Esophagus squamous epithelium (tissue), 5 donors: ENCODE results near the gene KCNAB1. TPM values are rescaled to one million over a fixed set of nuclear protein-coding genes. Genes with fewer than 3 reads are reported as not detected.

ENCODE experiments used
- DNase-seq: peaks from one replicate; lab custom pipeline; 2025; lab: John Stamatoyannopoulos, UW
- H3K27ac ChIP-seq, 4 donors: fragments of 200-600 bp; sonication (generic); one replicate each; pipeline ENCODE4 v1.5.1; 2016 to 2019; ENCODE audit warnings: mild to moderate bottlenecking in 1 of 4
- H3K27me3 ChIP-seq, 4 donors: fragments of 200-600 bp; sonication (generic); 1 replicate in 3 of 4; 2 replicates in 1 of 4; pipeline versions ENCODE4 v1.5.1 to v1.6.0; 2017 to 2021; ENCODE audit warnings: antibody characterized with exemption in 1 of 4
- H3K36me3 ChIP-seq, 3 donors: fragments of 200-600 bp; sonication (generic); one replicate each; pipeline ENCODE4 v1.5.1; 2016 to 2019
- H3K4me1 ChIP-seq, 3 donors: fragments of 200-600 bp; sonication (generic); one replicate each; pipeline ENCODE4 v1.5.1; 2017 to 2019
- H3K4me3 ChIP-seq, 4 donors: fragments of 200-600 bp; sonication (generic); 1 replicate in 3 of 4; 2 replicates in 1 of 4; pipeline ENCODE4 v1.5.1; 2016 to 2019; ENCODE audit warnings: mild to moderate bottlenecking in 2 of 4, moderate library complexity in 1 of 4
- H3K9me3 ChIP-seq, 3 donors: fragments of 200-600 bp; sonication (generic); one replicate each; pipeline ENCODE4 v1.5.1; 2016 to 2019
- CTCF ChIP-seq, 6 experiments: fragments of 450-650 bp in 4 of 6; fragments of 200-600 bp in 2 of 6; sonication (generic) in 2 of 6; IDR thresholded peaks; one replicate each; pipeline ENCODE4 v1.5.1; 2016 to 2019; ENCODE audit warnings: antibody characterized with exemption in 6 of 6, mild to moderate bottlenecking in 4 of 6, moderate library complexity in 4 of 6
- POLR2A ChIP-seq, 4 donors: fragments of 450-650 bp; IDR thresholded peaks; one replicate each; pipeline ENCODE4 v1.6.1; 2017; ENCODE audit warnings: antibody characterized with exemption in 4 of 4, mild to moderate bottlenecking in 4 of 4, moderate library complexity in 3 of 4
- WGBS, 2 donors: methylation state at CpG; one replicate each; pipeline ENCODE4 v1.1.5; 2018; 5-methylcytosine and 5-hydroxymethylcytosine counted together
- intact Hi-C: fragments of 100-400 bp; cut with DNase I; formaldehyde crosslinking; loops from one replicate; pipeline ENCODE4 v1.15.0; 2022
- total RNA-seq, 4 donors: library from RNA; depleted of rRNA; stranded (reverse); fragments of >200 nt; gene quantifications; one replicate each; pipeline ENCODE4 v1.1.0, GENCODE V29; 2016
- donor health status: DM: yes; HTN: yes; CAD: no.

KCNAB1 gene
- total RNA-seq, 4 donors from 2014 or later = 0.40 to 6.6 (median 1.3) TPM

DNA sequence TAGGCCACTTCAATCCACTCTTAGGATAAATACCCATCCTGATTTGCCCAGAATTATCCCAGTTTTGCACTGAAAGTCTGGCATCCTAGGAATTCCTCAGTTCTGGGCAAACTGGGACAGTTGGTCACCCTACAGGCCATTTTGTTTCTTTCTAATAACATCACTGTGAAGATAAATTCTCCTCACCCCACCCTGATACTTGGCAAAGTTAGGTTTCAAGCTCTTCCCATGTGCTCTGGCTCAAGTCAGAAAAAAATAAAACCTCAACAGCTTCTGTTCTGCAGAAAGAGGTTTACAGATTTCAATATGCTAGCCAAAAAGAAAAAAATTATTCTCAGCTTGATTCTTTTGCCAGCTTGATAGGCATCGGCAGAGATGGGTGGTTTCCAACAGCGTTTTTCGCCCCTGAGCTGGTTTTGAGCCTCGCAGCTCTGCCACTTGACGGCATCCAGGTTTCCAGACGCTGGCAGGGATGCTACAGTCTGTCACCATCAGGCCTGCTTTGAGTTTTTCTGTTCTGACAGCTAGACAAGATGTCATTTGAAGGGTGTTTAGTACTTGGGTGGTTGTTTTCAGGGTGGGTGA lies 263.2 kb downstream of the KCNAB1 start:
- no peak for TF ChIP-seq CTCF (IDR thresholded peaks at IDR 0.05)
- no peak for TF ChIP-seq POLR2A (IDR thresholded peaks at IDR 0.05)
- intact Hi-C loops = no loop called here
- no peaks in the 10 kb centered on the region for H3K27me3 ChIP-seq
- no peaks in the 10 kb centered on the region for H3K9me3 ChIP-seq
- 49 to 59% methylated on average over 6 of the region's 6 CpGs for WGBS, 2 donors
- DNase-seq = no peak
- H3K4me3 ChIP-seq = no peak overlapping the region
- H3K4me1 ChIP-seq = no peaks in the 10 kb centered on the region
- no peak overlapping the region for H3K27ac ChIP-seq
- H3K36me3 ChIP-seq = no peaks in the 10 kb centered on the region

- no peak for DNase-seq
- 57 to 79% methylated on average over 5 of the region's 6 CpGs for WGBS, 2 donors
Observed at GRCh38 chr3:156388497-156389448, 268.4 kb downstream of the KCNAB1 start.

DNA sequence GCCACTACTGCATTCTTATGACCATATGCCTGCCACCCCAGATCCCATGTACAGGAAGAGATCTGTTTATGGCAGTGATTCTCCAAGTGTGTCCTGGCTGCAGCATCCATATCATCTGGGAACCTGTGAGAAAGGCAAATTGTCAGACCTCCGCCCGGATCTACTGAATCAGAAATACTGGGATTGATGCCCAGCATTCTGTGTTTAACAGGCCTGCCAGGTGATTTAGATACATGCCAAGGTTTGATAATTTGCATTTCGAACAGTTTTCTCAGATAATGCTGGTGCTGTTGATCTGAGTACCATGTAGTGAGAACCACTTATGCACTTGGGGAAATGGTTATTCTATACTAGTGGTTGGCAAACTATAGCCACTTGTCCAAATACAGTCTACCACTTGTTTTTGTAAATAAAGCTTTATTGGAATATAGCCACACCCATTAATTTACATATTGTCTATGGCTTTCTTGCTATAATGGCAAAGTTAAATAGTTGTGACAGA lies 269.1 kb downstream of the KCNAB1 start:
- Histone ChIP-seq H3K4me1 (no peaks in the 10 kb centered on the region), H3K9me3 (no peaks in the 10 kb centered on the region), H3K27me3 (no peaks in the 10 kb centered on the region), H3K4me3 (no peak overlapping the region), H3K27ac (no peak overlapping the region), H3K36me3 (no peaks in the 10 kb centered on the region)
- WGBS, 2 donors = 33 to 43% methylated on average over 2 to 3 of the region's 3 CpGs
- TF ChIP-seq POLR2A (IDR thresholded peaks at IDR 0.05) (no peak), CTCF (IDR thresholded peaks at IDR 0.05) (no peak)
- no peak for DNase-seq
- intact Hi-C loops = no loop called here

More at GRCh38 chr3:156388497-156389448, 268.4 kb downstream of the KCNAB1 start:
- no peaks in the 10 kb centered on the region for H3K27me3 ChIP-seq
- no peak overlapping the region for H3K4me3 ChIP-seq
- no peaks in the 10 kb centered on the region for H3K9me3 ChIP-seq
- H3K4me1 ChIP-seq = no peaks in the 10 kb centered on the region
- H3K36me3 ChIP-seq = no peaks in the 10 kb centered on the region
- TF ChIP-seq CTCF (IDR thresholded peaks at IDR 0.05) (no peak), POLR2A (IDR thresholded peaks at IDR 0.05) (no peak)
- intact Hi-C loops = no loop called here
- H3K27ac ChIP-seq = no peak overlapping the region

- no peak for DNase-seq
- H3K4me3 ChIP-seq = no peak overlapping the region
- no peak overlapping the region for H3K27ac ChIP-seq
- 79% methylated on average over 2 to 4 of the region's 4 CpGs for WGBS, 2 donors
- H3K9me3 ChIP-seq = no peaks in the 10 kb centered on the region
- TF ChIP-seq POLR2A (IDR thresholded peaks at IDR 0.05) (no peak), CTCF (IDR thresholded peaks at IDR 0.05) (no peak)
- H3K27me3 ChIP-seq = no peaks in the 10 kb centered on the region
- intact Hi-C loops = no loop called here
- no peaks in the 10 kb centered on the region for H3K36me3 ChIP-seq
- no peaks in the 10 kb centered on the region for H3K4me1 ChIP-seq
Observed at GRCh38 chr3:156390846-156391245, 270.5 kb downstream of the KCNAB1 start.
